ENCODE results near the gene MCHR1. TPM values are rescaled to one million over a fixed set of nuclear protein-coding genes. Genes with fewer than 3 reads are reported as not detected.

Gene MCHR1
- polyA plus RNA-seq, 3 donors = 0.26 to 0.47 (median 0.28) TPM

- no peak for DNase-seq (ENCODE audit: extremely low read depth in 1 of 11, low read depth in 9 of 11, low spot score in 4 of 11)
Observed at GRCh38 chr22:40679964-40680818, 907 bp downstream of the MCHR1 start.

DNA sequence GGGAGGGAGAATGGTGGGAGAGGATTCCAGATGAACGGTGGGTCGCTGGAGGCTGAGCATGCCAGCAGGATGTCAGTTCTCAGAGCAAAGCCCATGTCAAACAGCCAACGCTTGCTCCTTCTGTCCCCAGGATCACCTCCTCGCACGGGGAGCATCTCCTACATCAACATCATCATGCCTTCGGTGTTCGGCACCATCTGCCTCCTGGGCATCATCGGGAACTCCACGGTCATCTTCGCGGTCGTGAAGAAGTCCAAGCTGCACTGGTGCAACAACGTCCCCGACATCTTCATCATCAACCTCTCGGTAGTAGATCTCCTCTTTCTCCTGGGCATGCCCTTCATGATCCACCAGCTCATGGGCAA lies 1.5 kb downstream of the MCHR1 start:
- no peak for DNase-seq (ENCODE audit: extremely low read depth in 1 of 11, low read depth in 9 of 11, low spot score in 4 of 11)

DNA sequence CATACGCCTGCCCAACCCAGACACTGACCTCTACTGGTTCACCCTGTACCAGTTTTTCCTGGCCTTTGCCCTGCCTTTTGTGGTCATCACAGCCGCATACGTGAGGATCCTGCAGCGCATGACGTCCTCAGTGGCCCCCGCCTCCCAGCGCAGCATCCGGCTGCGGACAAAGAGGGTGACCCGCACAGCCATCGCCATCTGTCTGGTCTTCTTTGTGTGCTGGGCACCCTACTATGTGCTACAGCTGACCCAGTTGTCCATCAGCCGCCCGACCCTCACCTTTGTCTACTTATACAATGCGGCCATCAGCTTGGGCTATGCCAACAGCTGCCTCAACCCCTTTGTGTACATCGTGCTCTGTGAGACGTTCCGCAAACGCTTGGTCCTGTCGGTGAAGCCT lies 2.2 kb downstream of the MCHR1 start:
- DNase-seq (ENCODE audit: extremely low read depth in 1 of 11, low read depth in 9 of 11, low spot score in 4 of 11) = no peak

- no peak for DNase-seq (ENCODE audit: extremely low read depth in 1 of 11, low read depth in 9 of 11, low spot score in 4 of 11)
Observed at GRCh38 chr22:40684728-40685127, 5.4 kb downstream of the MCHR1 start.

GRCh38 chr22:40685406-40685805 lies 6.1 kb downstream of the MCHR1 start:
- DNase-seq (ENCODE audit: extremely low read depth in 1 of 11, low read depth in 9 of 11, low spot score in 4 of 11) = no peak

DNA sequence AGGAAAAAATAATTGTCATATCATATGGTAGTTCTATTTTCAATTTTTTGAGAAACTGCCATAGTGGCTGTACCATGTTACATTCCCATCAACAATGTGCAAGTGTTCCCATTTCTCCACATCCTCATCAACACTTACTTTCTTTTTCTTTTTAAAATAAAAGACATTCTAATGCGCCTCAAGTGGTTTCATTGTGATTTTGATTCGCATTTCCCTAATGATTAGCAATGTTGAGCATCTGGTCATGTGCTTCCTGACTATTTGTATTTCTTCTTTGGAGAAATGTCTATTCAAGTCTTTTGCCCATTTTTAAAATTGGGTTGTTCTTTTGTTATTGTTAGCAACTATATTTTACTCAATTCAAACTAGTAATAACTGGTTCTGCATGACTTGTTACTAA lies 8.4 kb downstream of the MCHR1 start:
- DNase-seq (ENCODE audit: extremely low read depth in 1 of 11, low read depth in 9 of 11, low spot score in 4 of 11) = no peak

DNA sequence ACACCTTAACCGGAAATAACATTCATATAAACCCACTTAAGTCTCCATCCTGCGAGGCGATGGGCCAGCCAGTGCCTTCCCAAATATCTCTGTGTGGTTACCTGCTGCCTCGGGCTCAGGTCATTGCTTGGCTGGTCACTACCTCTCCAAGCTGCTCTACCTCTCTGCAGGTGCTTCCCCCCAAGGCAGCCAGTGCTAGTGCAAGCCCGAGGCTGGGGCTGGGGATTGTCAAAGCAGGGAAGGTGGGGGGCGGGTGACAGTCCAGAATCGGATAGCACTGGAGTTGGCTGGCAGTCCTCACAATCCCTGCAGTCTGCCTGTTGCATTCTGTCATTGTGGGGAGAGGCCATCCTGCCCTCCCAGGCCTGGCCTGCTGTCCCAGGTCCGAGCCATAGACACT lies 11.1 kb downstream of the MCHR1 start:
- DNase-seq (ENCODE audit: extremely low read depth in 1 of 11, low read depth in 9 of 11, low spot score in 4 of 11) = no peak

- no peak for DNase-seq (ENCODE audit: extremely low read depth in 1 of 11, low read depth in 9 of 11, low spot score in 4 of 11)
Observed at GRCh38 chr22:40691532-40691931, 12.2 kb downstream of the MCHR1 start.

- peak in 2 of 11 donors; percentile 54 to 57 for DNase-seq (ENCODE audit: extremely low read depth in 1 of 11, low read depth in 9 of 11, low spot score in 4 of 11)
Observed at GRCh38 chr22:40694411-40694810, 15.1 kb downstream of the MCHR1 start.

- DNase-seq (ENCODE audit: extremely low read depth in 1 of 11, low read depth in 9 of 11, low spot score in 4 of 11) = no peak
Observed at GRCh38 chr22:40701274-40701673, 22.0 kb downstream of the MCHR1 start.

DNA sequence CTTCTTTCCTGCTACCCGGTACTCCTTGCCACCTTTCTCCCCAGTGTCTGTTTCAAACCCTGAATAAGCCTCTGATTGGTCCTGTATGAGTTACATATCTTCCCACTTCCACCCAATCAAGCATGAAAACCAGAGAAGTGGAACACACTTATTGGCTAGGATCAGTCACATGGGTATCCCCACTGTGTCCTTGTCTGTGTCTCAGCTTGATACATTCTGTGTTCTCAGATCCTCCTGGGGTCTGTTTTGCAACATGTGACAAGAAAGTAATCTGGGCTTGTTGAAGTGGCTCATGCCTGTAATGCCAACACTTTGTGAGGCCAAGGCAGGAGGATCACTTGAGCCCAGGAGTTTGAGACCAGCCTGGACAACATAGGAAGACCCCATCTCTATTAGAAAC lies 23.9 kb downstream of the MCHR1 start:
- DNase-seq (ENCODE audit: extremely low read depth in 1 of 11, low read depth in 9 of 11, low spot score in 4 of 11) = no peak

GRCh38 chr22:40703736-40704135 lies 24.5 kb downstream of the MCHR1 start:
- DNase-seq (ENCODE audit: extremely low read depth in 1 of 11, low read depth in 9 of 11, low spot score in 4 of 11) = no peak

DNA sequence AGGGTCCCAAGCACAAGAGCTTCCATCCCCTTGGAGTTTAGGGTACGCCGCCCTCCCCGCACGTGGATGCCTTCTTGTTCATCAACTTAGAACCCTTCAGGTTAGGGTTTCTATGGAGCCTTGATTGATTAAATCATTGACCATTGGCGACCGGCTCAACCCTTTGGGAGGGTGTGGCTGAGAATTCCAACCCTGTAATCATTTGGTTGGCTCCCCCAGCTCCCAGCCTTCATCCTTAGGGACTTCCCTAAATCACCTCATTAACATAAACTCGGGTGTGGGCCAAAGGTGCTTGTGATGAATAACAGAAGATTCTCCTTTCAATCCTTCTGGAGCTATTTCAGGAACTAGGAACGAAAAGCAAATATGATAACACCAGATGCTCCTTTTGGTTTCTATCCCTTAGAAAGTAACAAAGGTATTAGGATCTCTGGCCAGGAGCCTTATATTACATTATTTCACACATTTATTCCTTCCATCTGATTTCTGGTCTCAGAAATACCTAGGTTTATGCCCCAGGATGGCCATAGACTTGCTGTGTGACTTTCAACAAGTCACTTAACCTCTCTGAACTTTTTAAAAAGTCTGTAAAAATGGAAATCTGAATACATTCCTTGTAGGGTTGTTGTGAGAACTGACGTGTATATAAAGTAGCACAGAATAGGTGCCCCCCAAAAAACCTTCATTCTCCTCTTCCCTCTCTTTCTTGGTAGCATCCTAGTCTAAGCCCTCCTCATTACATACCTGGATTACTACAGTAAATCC lies 26.8 kb downstream of the MCHR1 start:
- no peak for DNase-seq (ENCODE audit: extremely low read depth in 1 of 11, low read depth in 9 of 11, low spot score in 4 of 11)

DNA sequence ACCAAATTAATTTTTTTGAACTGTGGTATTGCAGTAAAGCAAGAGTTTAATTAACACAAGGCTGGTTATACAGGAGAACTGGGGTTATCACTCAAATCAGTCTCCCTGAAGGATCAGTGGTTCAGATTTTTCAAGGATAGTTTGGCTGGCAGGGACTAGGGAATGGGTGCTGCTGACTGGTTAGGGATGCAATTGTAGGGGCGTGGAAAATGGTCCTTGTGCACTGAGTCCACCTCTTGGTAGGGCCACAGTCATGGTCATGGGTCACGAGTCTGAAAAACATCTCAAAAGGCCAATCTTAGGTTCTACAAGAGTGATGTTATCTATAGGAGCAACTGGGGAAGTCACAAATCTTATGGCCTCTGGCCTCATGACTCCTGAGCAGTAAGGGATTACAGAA lies 27.9 kb downstream of the MCHR1 start:
- DNase-seq (ENCODE audit: extremely low read depth in 1 of 11, low read depth in 9 of 11, low spot score in 4 of 11) = no peak

DNA sequence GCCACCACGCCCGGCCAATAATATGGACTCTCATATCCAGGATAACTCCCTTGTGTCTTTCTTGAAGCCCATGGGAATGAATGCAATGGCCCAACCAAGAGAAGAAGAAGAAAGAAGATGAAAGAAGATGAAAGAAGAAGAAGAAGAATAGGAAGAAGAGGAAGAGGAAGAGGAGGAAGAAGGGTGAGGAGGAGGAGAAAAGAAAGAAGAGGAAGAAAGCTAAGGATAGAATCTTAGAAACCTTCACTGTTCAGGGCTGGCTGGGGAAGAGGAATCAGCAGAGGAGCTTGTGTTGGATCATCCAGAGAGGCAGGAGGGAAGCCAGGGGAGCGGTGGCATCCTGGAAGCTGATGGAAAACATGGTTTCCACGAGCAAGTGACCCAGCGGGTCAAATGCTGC lies 28.9 kb downstream of the MCHR1 start:
- no peak for DNase-seq (ENCODE audit: extremely low read depth in 1 of 11, low read depth in 9 of 11, low spot score in 4 of 11)

- no peak for DNase-seq (ENCODE audit: extremely low read depth in 1 of 11, low read depth in 9 of 11, low spot score in 4 of 11)
Observed at GRCh38 chr22:40709752-40710413, 30.6 kb downstream of the MCHR1 start.

DNA sequence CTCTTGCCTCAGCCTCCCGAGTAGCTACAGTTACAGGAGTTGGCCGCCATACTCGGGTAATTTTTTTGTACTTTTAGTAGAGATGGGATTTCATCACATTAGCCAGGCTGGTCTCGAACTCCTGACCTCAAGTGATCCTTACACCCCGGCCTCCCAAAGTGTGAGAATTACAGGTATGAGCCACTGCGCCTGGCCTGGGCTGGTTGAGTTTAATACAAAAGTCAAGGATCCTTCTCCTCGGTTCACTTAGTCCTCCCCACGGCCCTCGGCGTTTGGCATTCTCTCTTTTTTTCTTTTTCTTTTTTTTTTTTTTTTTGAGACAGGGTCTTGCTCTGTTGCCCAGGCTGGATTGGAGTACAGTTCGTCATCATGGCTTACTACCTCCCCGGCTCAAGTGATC lies 33.0 kb downstream of the MCHR1 start:
- no peak for DNase-seq (ENCODE audit: extremely low read depth in 1 of 11, low read depth in 9 of 11, low spot score in 4 of 11)

- peak in 1 of 11 donors; percentile 35 for DNase-seq (ENCODE audit: extremely low read depth in 1 of 11, low read depth in 9 of 11, low spot score in 4 of 11)
Observed at GRCh38 chr22:40714499-40715337, 35.4 kb downstream of the MCHR1 start.

DNA sequence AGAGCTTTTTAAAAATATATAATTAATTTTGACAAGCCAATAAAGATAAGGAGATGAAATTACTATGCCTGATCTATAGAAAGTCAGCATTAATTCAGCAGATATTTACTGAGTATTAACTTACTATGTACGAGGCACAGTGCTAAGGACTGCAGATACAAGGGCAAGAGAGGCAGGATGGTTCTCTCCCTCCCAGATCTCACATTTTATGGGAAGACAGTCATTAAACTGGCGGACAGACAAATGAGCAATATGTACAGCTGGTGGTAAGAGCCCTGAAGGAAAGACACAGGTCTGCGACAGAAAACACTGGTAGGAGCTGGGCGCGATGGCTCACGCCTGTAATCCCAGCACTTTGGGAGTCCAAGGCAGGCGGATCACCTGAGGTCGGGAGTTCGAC lies 36.8 kb downstream of the MCHR1 start:
- no peak for DNase-seq (ENCODE audit: extremely low read depth in 1 of 11, low read depth in 9 of 11, low spot score in 4 of 11)
